GM12892 (cell line): Measurements from ENCODE around the gene COL15A1.

Experiments used
- POLR2A ChIP-seq: IDR thresholded peaks from 2 replicates; pipeline ENCODE4 v1.6.1; 2011; ENCODE audit warnings: low read depth, low read length, control low read depth
- TAF1 ChIP-seq: IDR thresholded peaks from 2 replicates; pipeline ENCODE4 v1.6.1; 2011; ENCODE audit warnings: low read depth, mild to moderate bottlenecking, control low read depth, low read length, borderline replicate concordance

GRCh38 chr9:98908897-98909634 lies 34.6 kb upstream of the COL15A1 start:
- TF ChIP-seq POLR2A (no peak), TAF1 (no peak)
